Mesenchymal stem cell (in vitro differentiated cells and primary cell): Measurements from ENCODE around the gene ARL6.

Source experiments
- DNase-seq: peaks from one replicate; pipeline ENCODE4 v3.0.0-alpha.2; 2013
- H2AFZ ChIP-seq: one replicate; pipeline ENCODE4 v1.6.1; 2013; ENCODE audit warnings: low read depth, mild to moderate bottlenecking, control low read depth, inconsistent platforms, low read length, moderate library complexity
- H2AK5ac ChIP-seq: 2 replicates; pipeline ENCODE4 v1.6.1; 2013; ENCODE audit warnings: low read length, moderate library complexity, mild to moderate bottlenecking, inconsistent platforms; ENCODE audit not compliant: severe bottlenecking
- H2BK120ac ChIP-seq: one replicate; pipeline ENCODE4 v1.6.1; 2013; ENCODE audit warnings: low read depth, mild to moderate bottlenecking, inconsistent platforms, low read length, moderate library complexity
- H2BK12ac ChIP-seq, 2 experiments: one replicate each; pipeline ENCODE4 v1.6.1; 2013; ENCODE audit warnings: inconsistent platforms in 2 of 2, low read length in 2 of 2, mild to moderate bottlenecking in 2 of 2, moderate library complexity in 2 of 2, control low read depth in 1 of 2
- H2BK15ac ChIP-seq: one replicate; pipeline ENCODE4 v1.6.1; 2013; ENCODE audit warnings: mild to moderate bottlenecking, low read depth, inconsistent platforms; ENCODE audit not compliant: poor library complexity, severe bottlenecking
- H2BK5ac ChIP-seq: 2 replicates; pipeline ENCODE4 v1.6.1; 2013; ENCODE audit warnings: low read depth, mild to moderate bottlenecking, low read length, control low read depth, inconsistent platforms; ENCODE audit not compliant: poor library complexity, severe bottlenecking
- H3K14ac ChIP-seq, 2 experiments: one replicate each; pipeline ENCODE4 v1.6.1; 2013; ENCODE audit warnings: inconsistent platforms in 2 of 2, low read length in 2 of 2, control low read depth in 1 of 2, mild to moderate bottlenecking in 1 of 2, moderate library complexity in 1 of 2
- H3K18ac ChIP-seq, 2 experiments: one replicate each; pipeline ENCODE4 v1.6.1; 2013; ENCODE audit warnings: inconsistent platforms in 2 of 2, low read length in 2 of 2, control low read depth in 1 of 2, low read depth in 1 of 2, mild to moderate bottlenecking in 1 of 2
- H3K23ac ChIP-seq, 2 experiments: one replicate each; pipeline ENCODE4 v1.6.1; 2013; ENCODE audit warnings: inconsistent platforms in 2 of 2, low read length in 2 of 2, mild to moderate bottlenecking in 2 of 2, moderate library complexity in 2 of 2, control low read depth in 1 of 2
- H3K27ac ChIP-seq: 2 replicates; pipeline ENCODE4 v1.5.1; 2013; ENCODE audit warnings: mild to moderate bottlenecking, moderate library complexity, low read length, control low read depth, inconsistent platforms; ENCODE audit not compliant: poor library complexity, severe bottlenecking
- H3K27me3 ChIP-seq, 2 experiments: 2 replicates each; pipeline versions ENCODE4 v1.6.1 to v1.7.0; 2013; ENCODE audit warnings: low read length in 2 of 2, mild to moderate bottlenecking in 2 of 2, moderate library complexity in 2 of 2, control low read depth in 1 of 2, inconsistent platforms in 1 of 2; ENCODE audit not compliant: control insufficient read depth in 1 of 2, insufficient read depth in 1 of 2
- H3K36me3 ChIP-seq, 2 experiments: 2 replicates each; pipeline versions ENCODE4 v1.6.1 to v1.7.0; 2013; ENCODE audit warnings: low read length in 2 of 2, control low read depth in 1 of 2, inconsistent platforms in 1 of 2, low read depth in 1 of 2, mild to moderate bottlenecking in 1 of 2; ENCODE audit not compliant: insufficient read depth in 2 of 2, control insufficient read depth in 1 of 2
- H3K4ac ChIP-seq, 2 experiments: one replicate each; pipeline ENCODE4 v1.6.1; 2013; ENCODE audit warnings: inconsistent platforms in 2 of 2, low read length in 2 of 2, mild to moderate bottlenecking in 2 of 2, moderate library complexity in 2 of 2, control low read depth in 1 of 2, low read depth in 1 of 2
- H3K4me1 ChIP-seq: 2 replicates; pipeline ENCODE4 v1.6.1; 2013; ENCODE audit warnings: low read depth, low read length, control low read depth; ENCODE audit not compliant: control insufficient read depth, insufficient read depth
- H3K4me2 ChIP-seq: 2 replicates; pipeline ENCODE4 v1.6.1; 2013; ENCODE audit warnings: low read length, mild to moderate bottlenecking, inconsistent platforms; ENCODE audit not compliant: poor library complexity, severe bottlenecking
- H3K4me3 ChIP-seq, 2 experiments: 2 replicates each; pipeline versions ENCODE4 v1.5.1 to v1.7.0; 2013; ENCODE audit warnings: low read length in 2 of 2, mild to moderate bottlenecking in 2 of 2, control low read depth in 1 of 2, low read depth in 1 of 2; ENCODE audit not compliant: insufficient read depth in 1 of 2
- H3K79me1 ChIP-seq: replicated peaks from 2 replicates; pipeline ENCODE4 v1.6.1; 2013; ENCODE audit warnings: mild to moderate bottlenecking, control low read depth, low read length, inconsistent platforms; ENCODE audit not compliant: poor library complexity, severe bottlenecking
- H3K9ac ChIP-seq: 2 replicates; pipeline ENCODE4 v1.7.0; 2013; ENCODE audit warnings: mild to moderate bottlenecking, low read length, moderate library complexity
- H3K9me3 ChIP-seq: 2 replicates; pipeline ENCODE4 v1.7.0; 2013; ENCODE audit warnings: mild to moderate bottlenecking, low read length; ENCODE audit not compliant: control insufficient read depth
- H4K8ac ChIP-seq: one replicate; pipeline ENCODE4 v1.6.1; 2013; ENCODE audit warnings: inconsistent platforms, mild to moderate bottlenecking, low read length, moderate library complexity
- H4K91ac ChIP-seq: one replicate; pipeline ENCODE4 v1.6.1; 2013; ENCODE audit warnings: mild to moderate bottlenecking, low read length, inconsistent platforms
- WGBS: methylation state at CpG from one replicate; pipeline ENCODE4 v1.1.7; 2013; ENCODE audit warnings: mixed read lengths; 5-methylcytosine and 5-hydroxymethylcytosine counted together

ARL6 gene

DNA sequence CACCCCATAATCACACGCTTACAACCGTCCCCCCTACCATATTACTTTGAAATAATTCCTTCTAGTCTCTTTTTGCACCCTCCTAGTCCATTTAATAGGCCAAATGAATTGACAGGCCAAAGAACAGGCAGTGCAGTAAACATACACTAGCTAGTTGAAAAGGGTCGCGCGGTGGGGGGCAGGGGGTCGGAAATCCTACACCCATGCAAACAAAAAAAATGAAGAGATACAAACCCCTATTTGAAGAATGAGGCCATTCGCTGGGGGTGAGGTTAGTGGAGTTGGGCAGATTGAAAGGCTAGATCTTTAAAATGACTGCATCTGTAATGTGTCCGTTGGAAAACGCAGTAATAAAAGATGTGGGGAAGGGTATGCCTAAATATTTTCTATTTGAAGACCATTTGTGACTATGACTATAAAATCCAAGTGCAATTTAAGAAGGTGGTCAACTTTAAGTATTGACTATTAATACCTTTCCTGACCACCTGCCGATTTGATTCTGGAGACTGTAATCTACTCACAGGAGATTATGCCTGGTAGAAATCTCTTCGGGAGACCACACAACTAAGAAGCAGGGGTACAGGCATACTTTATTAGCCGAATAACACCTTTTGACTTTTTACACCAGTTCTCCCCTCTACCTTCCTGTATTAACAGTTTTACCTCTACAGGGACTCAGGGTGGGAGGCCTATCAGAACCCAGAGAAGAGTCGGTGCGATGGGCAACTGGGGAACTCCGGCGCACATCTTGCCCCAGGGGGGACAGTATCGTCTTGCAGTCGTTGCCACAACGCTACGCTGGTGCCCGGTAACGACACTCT, 762 bp upstream of the ARL6 start:
- peak overlapping the region in 1 of 2 experiments; percentile 5 for H3K14ac ChIP-seq
- H3K79me1 ChIP-seq: peaks cover 7% of the 10 kb centered on the region
- peak overlapping the region in 1 of 2 experiments; percentile 40 for H3K18ac ChIP-seq
- no peak overlapping the region for H2BK5ac ChIP-seq
- H3K9ac ChIP-seq: peak overlapping the region; percentile 93
- peak overlapping the region; percentile 97 for H4K8ac ChIP-seq
- H3K27me3 ChIP-seq: no peaks in the 10 kb centered on the region
- H2BK15ac ChIP-seq: no peak overlapping the region
- H3K36me3 ChIP-seq: no peaks in the 10 kb centered on the region
- peak overlapping the region in 1 of 2 experiments; percentile 2 for H3K4ac ChIP-seq
- no peaks in the 10 kb centered on the region for H3K9me3 ChIP-seq
- no peak overlapping the region for H2BK12ac ChIP-seq
- 17% methylated on average over 20 of the region's 22 CpGs for WGBS
- peak overlapping the region; percentile 39 for H2AFZ ChIP-seq
- H2AK5ac ChIP-seq: no peak overlapping the region
- peak overlapping the region; percentile 86 for H3K27ac ChIP-seq
- peak overlapping the region; percentile 86 for H4K91ac ChIP-seq
- no peak for DNase-seq
- no peak overlapping the region for H2BK120ac ChIP-seq
- no peak overlapping the region for H3K23ac ChIP-seq
- H3K4me1 ChIP-seq: peaks cover 2% of the 10 kb centered on the region
- H3K4me3 ChIP-seq: peak overlapping the region; percentile 77 to 96
- peak overlapping the region; percentile 74 for H3K4me2 ChIP-seq

DNA sequence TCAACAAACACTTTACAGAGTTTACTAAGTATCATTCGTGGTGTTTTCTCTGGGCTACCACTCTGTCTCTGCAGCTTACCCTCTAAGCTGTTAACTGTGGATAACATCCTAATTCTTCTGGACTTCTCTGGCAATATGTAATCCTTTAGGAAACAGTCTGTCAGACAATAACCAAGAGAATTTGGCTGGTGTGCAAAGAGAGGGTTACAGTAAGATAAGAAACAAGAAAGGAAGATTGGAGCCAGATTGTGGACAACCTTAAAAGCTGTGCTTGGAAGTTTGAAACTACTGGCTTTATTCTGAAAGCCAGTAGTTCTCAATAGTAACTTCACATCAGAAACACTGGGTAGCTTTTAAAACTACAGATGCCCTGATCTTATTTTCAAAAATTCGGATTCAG, 778 bp downstream of the ARL6 start:
- no peak for DNase-seq
- no peak overlapping the region for H2AK5ac ChIP-seq
- H3K36me3 ChIP-seq: peaks cover 0 to 6% of the 10 kb centered on the region in 2 experiments
- H3K14ac ChIP-seq: no peak overlapping the region
- WGBS: 27% methylated on average over 2 of the region's 2 CpGs
- H3K4me2 ChIP-seq: peak overlapping the region; percentile 70
- no peak overlapping the region for H3K18ac ChIP-seq
- H3K23ac ChIP-seq: no peak overlapping the region
- no peak overlapping the region for H2BK120ac ChIP-seq
- H2BK15ac ChIP-seq: no peak overlapping the region
- no peak overlapping the region for H2AFZ ChIP-seq
- H2BK12ac ChIP-seq: no peak overlapping the region
- H3K27me3 ChIP-seq: no peaks in the 10 kb centered on the region
- H3K4ac ChIP-seq: no peak overlapping the region
- no peak overlapping the region for H4K91ac ChIP-seq
- H4K8ac ChIP-seq: no peak overlapping the region
- peaks cover 8% of the 10 kb centered on the region for H3K79me1 ChIP-seq
- peaks cover 2% of the 10 kb centered on the region for H3K4me1 ChIP-seq
- H3K27ac ChIP-seq: no peak overlapping the region
- no peaks in the 10 kb centered on the region for H3K9me3 ChIP-seq
- peak overlapping the region; percentile 93 for H3K9ac ChIP-seq
- H2BK5ac ChIP-seq: no peak overlapping the region
- H3K4me3 ChIP-seq: peak overlapping the region in 1 of 2 experiments; percentile 96

DNA sequence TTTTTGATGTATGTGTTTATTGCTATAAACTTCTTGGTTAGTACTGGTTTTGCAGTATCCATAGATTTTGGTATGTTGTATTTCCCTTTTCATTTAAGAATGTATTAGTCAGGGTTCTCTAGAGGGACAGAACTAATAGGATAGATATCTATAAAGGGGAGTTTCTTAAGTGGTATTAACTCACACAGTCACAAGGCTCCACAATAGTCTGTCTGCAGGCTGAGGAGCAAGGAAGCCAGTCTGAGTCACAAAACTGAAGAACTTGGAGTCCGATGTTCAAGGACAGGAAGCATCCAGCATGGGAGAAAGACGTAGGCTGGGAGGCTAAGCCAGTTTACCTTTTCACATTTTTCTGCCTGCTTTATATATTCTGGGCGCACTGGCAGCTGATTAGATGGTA, 8.4 kb downstream of the ARL6 start:
- WGBS: 89% methylated on average over 3 of the region's 3 CpGs
- Histone ChIP-seq H2BK120ac (no peak overlapping the region), H3K18ac (no peak overlapping the region), H3K27ac (no peak overlapping the region), H3K79me1 (peaks cover 3% of the 10 kb centered on the region), H2AFZ (no peak overlapping the region), H3K4me1 (no peaks in the 10 kb centered on the region), H3K4me2 (no peak overlapping the region), H4K8ac (no peak overlapping the region), H2AK5ac (no peak overlapping the region), H2BK12ac (no peak overlapping the region), H3K9me3 (peaks cover 7% of the 10 kb centered on the region), H3K4ac (no peak overlapping the region), H3K4me3 (no peak overlapping the region), H3K14ac (no peak overlapping the region), H3K23ac (no peak overlapping the region), H3K9ac (no peak overlapping the region), H3K36me3 (peaks cover 0 to 13% of the 10 kb centered on the region in 2 experiments), H4K91ac (no peak overlapping the region), H3K27me3 (no peaks in the 10 kb centered on the region), H2BK5ac (no peak overlapping the region), H2BK15ac (no peak overlapping the region)
- DNase-seq: no peak

DNA sequence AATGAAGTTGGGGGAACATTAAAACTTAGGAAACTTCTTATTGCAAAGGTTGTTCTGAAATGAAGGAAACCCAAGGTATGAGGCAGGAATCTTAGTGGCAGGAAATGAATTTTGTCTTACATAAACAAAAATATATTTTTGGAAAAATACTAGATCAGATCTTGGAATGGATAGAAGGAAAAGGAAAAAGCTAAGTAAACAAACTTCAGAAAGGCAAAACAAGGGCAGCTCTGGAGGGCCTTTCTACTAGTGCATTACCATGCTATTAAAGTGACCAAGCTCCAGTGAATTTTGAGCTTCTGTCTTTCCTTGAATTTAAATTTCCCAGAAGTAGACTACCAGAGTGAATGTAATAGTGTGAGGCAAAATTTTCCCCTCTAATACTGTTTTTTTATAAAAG, 13.6 kb downstream of the ARL6 start:
- no peak overlapping the region for H3K4me2 ChIP-seq
- H3K36me3 ChIP-seq: peaks cover 0 to 3% of the 10 kb centered on the region in 2 experiments
- no peak overlapping the region for H3K4me3 ChIP-seq
- H3K14ac ChIP-seq: no peak overlapping the region
- no peak overlapping the region for H4K91ac ChIP-seq
- H3K18ac ChIP-seq: no peak overlapping the region
- H2BK5ac ChIP-seq: no peak overlapping the region
- H2AFZ ChIP-seq: no peak overlapping the region
- H3K23ac ChIP-seq: no peak overlapping the region
- no peak overlapping the region for H2BK15ac ChIP-seq
- no peak overlapping the region for H3K27ac ChIP-seq
- H2BK12ac ChIP-seq: no peak overlapping the region
- H3K9ac ChIP-seq: no peak overlapping the region
- peak; percentile 18 for DNase-seq
- no peak overlapping the region for H3K4ac ChIP-seq
- no peaks in the 10 kb centered on the region for H3K9me3 ChIP-seq
- no peak overlapping the region for H2BK120ac ChIP-seq
- no peaks in the 10 kb centered on the region for H3K27me3 ChIP-seq
- H3K4me1 ChIP-seq: no peaks in the 10 kb centered on the region
- no peak overlapping the region for H4K8ac ChIP-seq
- H2AK5ac ChIP-seq: no peak overlapping the region
- H3K79me1 ChIP-seq: peaks cover 6% of the 10 kb centered on the region
